Liver (tissue), 9 donors: ENCODE measurements around the gene TET2. TPM values are rescaled to one million over a fixed set of nuclear protein-coding genes. Genes with fewer than 3 reads are reported as not detected.

ENCODE experiments used
- DNase-seq: peaks from one replicate; pipeline ENCODE4 v3.0.0-alpha.2; 2017; ENCODE audit warnings: low spot score
- H3K27ac ChIP-seq, 2 donors: one replicate each; pipeline ENCODE4 v1.7.0; 2013; ENCODE audit warnings: inconsistent platforms in 2 of 2, low read length in 2 of 2, control low read depth in 1 of 2, low read depth in 1 of 2, mild to moderate bottlenecking in 1 of 2
- H3K27me3 ChIP-seq, 4 donors: one replicate each; pipeline versions ENCODE4 v1.6.1 to v1.7.0; 2013; ENCODE audit warnings: low read length in 3 of 4, inconsistent platforms in 1 of 4, mild to moderate bottlenecking in 1 of 4, moderate library complexity in 1 of 4; ENCODE audit not compliant: control insufficient read depth in 4 of 4, insufficient read depth in 4 of 4
- H3K36me3 ChIP-seq, 4 donors: one replicate each; pipeline versions ENCODE4 v1.6.1 to v1.7.0; 2013; ENCODE audit warnings: low read length in 3 of 4, mild to moderate bottlenecking in 3 of 4, low read depth in 1 of 4, moderate library complexity in 1 of 4; ENCODE audit not compliant: control insufficient read depth in 4 of 4, insufficient read depth in 3 of 4
- H3K4me1 ChIP-seq, 4 donors: one replicate each; pipeline versions ENCODE4 v1.6.1 to v1.7.0; 2013; ENCODE audit warnings: low read length in 3 of 4, mild to moderate bottlenecking in 3 of 4, moderate library complexity in 1 of 4; ENCODE audit not compliant: control insufficient read depth in 4 of 4, insufficient read depth in 4 of 4
- H3K4me3 ChIP-seq, 3 donors: one replicate each; pipeline versions ENCODE4 v1.6.1 to v1.7.0; 2013; ENCODE audit warnings: low read length in 3 of 3, control low read depth in 1 of 3, low read depth in 1 of 3, mild to moderate bottlenecking in 1 of 3
- H3K9ac ChIP-seq, 2 donors: one replicate each; pipeline ENCODE4 v1.7.0; 2013; ENCODE audit warnings: low read length in 2 of 2, mild to moderate bottlenecking in 2 of 2, moderate library complexity in 2 of 2, control low read depth in 1 of 2, low read depth in 1 of 2
- H3K9me3 ChIP-seq, 4 donors: one replicate each; pipeline versions ENCODE4 v1.6.1 to v1.7.0; 2013; ENCODE audit warnings: low read length in 3 of 4; ENCODE audit not compliant: control insufficient read depth in 4 of 4
- EGR1 ChIP-seq, 2 donors: IDR thresholded peaks; 2 replicates each; pipeline ENCODE4 v1.6.1; 2016 to 2018; ENCODE audit warnings: antibody characterized with exemption in 2 of 2, low read depth in 2 of 2
- FOXA1 ChIP-seq: IDR thresholded peaks from 2 replicates; pipeline ENCODE4 v1.6.1; 2016; ENCODE audit warnings: antibody characterized with exemption
- HNF4A ChIP-seq, 2 donors: conservative IDR thresholded peaks; 2 replicates each; pipeline ENCODE4 v1.6.1; 2016; ENCODE audit warnings: antibody characterized with exemption in 2 of 2, mild to moderate bottlenecking in 2 of 2
- HNF4G ChIP-seq: IDR thresholded peaks from 2 replicates; pipeline ENCODE4 v1.6.1; 2016; ENCODE audit warnings: antibody characterized with exemption
- JUND ChIP-seq, 2 donors: IDR thresholded peaks; 2 replicates each; pipeline ENCODE4 v1.6.1; 2016; ENCODE audit warnings: antibody characterized with exemption in 2 of 2
- NR2F2 ChIP-seq: IDR thresholded peaks from 2 replicates; pipeline ENCODE4 v1.6.1; 2016; ENCODE audit warnings: antibody characterized with exemption
- RAD21 ChIP-seq, 2 donors: IDR thresholded peaks; 2 replicates each; pipeline ENCODE4 v1.6.1; 2016; ENCODE audit warnings: antibody characterized with exemption in 2 of 2, mild to moderate bottlenecking in 2 of 2
- RXRA ChIP-seq, 2 donors: IDR thresholded peaks; 2 replicates each; pipeline ENCODE4 v1.6.1; 2017 to 2018; ENCODE audit warnings: antibody characterized with exemption in 2 of 2, mild to moderate bottlenecking in 1 of 2
- SP1 ChIP-seq: IDR thresholded peaks from 2 replicates; pipeline ENCODE4 v1.6.1; 2018; ENCODE audit warnings: antibody characterized with exemption, mild to moderate bottlenecking
- TAF1 ChIP-seq: conservative IDR thresholded peaks from 2 replicates; pipeline ENCODE4 v1.6.1; 2016; ENCODE audit warnings: antibody characterized with exemption, mild to moderate bottlenecking
- WGBS: extraction: QIAGEN DNeasy Blood & Tissue Kit; methylation state at CpG from one replicate; pipeline ENCODE4 v1.1.7; 2013; 5-methylcytosine and 5-hydroxymethylcytosine counted together
- polyA plus RNA-seq, 2 donors: library from polyadenylated mRNA; stranded (reverse) in 1 of 2; unstranded in 1 of 2; fragments of 200-250 nt in 1 of 2; fragments of >200 nt in 1 of 2; fragmentation: Nextera tagmentation in 1 of 2; extraction: Ambion mirVana in 1 of 2; gene quantifications; one replicate each; pipeline versions ENCODE4 v1.2.1 to v1.2.3, GENCODE V29; 2013 to 2015
- total RNA-seq, 2 donors: library from RNA; depleted of rRNA; stranded (reverse); fragments of >200 nt; gene quantifications; one replicate each; pipeline ENCODE4 v1.2.3, GENCODE V29; 2014
- TF ChIP-seq, protein P1 (sequence below): IDR thresholded peaks from 2 replicates; pipeline ENCODE4 v1.6.1; 2016; ENCODE audit warnings: antibody characterized with exemption
- TF ChIP-seq, protein P2 (sequence below): IDR thresholded peaks from 2 replicates; pipeline ENCODE4 v1.6.1; 2016; ENCODE audit warnings: antibody characterized with exemption
- TF ChIP-seq, protein P3 (sequence below): IDR thresholded peaks from 2 replicates; pipeline ENCODE4 v1.6.1; 2016; ENCODE audit warnings: antibody characterized with exemption
- TF ChIP-seq, protein P4 (sequence below): IDR thresholded peaks from 2 replicates; pipeline ENCODE4 v1.6.1; 2016; ENCODE audit warnings: antibody characterized with exemption, mild to moderate bottlenecking
- TF ChIP-seq, protein P5 (sequence below): fragments of 150-350 bp; IDR thresholded peaks from 2 replicates; pipeline ENCODE4 v1.5.1; 2017; ENCODE audit warnings: improper control_type of control experiment, low read depth, low read length; ENCODE audit not compliant: missing input control
- donor health status: healthy.
- donor health status: healthy.
- donor health status: healthy.
- donor health status: healthy.
- donor health status: healthy.

TET2 gene
- total and polyA plus RNA-seq, 4 donors = 0.88 to 8.4 (median 5.5) TPM

DNA sequence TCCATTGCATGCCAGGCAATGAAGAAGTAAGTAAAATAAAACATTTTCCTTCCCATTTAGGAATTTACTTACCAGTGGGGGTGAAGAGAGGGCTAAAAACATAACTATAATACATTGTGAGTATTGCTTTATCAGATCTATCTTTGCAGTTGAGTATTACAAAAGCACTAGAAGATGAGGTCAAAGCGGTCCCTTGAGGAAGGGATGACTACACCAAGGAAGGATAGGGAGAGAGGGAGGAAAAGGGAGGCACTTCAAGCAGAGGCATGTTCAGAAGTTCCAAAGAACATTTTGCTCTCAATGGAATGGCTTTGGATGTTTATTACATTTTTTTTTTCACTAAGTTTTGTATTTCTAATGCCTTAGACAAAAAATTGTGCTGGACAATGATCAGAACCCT is 127.8 kb downstream of the TET2 start (continued):
- TF ChIP-seq NR2F2 = no peak

DNA sequence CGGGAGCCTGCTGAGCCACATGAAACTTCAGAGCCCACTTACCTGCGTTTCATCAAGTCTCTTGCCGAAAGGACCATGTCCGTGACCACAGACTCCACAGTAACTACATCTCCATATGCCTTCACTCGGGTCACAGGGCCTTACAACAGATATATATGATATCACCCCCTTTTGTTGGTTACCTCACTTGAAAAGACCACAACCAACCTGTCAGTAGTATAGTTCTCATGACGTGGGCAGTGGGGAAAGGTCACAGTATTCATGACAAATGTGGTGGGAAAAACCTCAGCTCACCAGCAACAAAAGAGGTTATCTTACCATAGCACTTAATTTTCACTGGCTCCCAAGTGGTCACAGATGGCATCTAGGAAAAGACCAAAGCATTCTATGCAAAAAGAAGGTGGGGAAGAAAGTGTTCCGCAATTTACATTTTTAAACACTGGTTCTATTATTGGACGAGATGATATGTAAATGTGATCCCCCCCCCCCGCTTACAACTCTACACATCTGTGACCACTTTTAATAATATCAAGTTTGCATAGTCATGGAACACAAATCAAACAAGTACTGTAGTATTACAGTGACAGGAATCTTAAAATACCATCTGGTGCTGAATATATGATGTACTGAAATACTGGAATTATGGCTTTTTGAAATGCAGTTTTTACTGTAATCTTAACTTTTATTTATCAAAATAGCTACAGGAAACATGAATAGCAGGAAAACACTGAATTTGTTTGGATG is 129.9 kb downstream of the TET2 start:
- WGBS = 96% methylated on average over 9 of the region's 9 CpGs
- Histone ChIP-seq H3K4me1 (no peaks in the 10 kb centered on the region), H3K9me3 (no peaks in the 10 kb centered on the region), H3K9ac (no peak overlapping the region), H3K36me3 (peaks cover 8 to 37% (median 33%) of the 10 kb centered on the region in 4 donors), H3K27ac (no peak overlapping the region), H3K27me3 (no peaks in the 10 kb centered on the region), H3K4me3 (no peak overlapping the region)
- no peak for DNase-seq
- no peak for TF ChIP-seq FOXA1
- TF ChIP-seq TAF1 = no peak
- no peak for TF ChIP-seq RXRA (IDR thresholded peaks at IDR 0.05)
- TF ChIP-seq EGR1 (IDR thresholded peaks at IDR 0.05; ENCODE audit: low read depth in 2 of 2) = no peak
- TF ChIP-seq JUND (IDR thresholded peaks at IDR 0.05) = no peak
- TF ChIP-seq, protein P1, sequence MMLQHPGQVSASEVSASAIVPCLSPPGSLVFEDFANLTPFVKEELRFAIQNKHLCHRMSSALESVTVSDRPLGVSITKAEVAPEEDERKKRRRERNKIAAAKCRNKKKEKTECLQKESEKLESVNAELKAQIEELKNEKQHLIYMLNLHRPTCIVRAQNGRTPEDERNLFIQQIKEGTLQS = no peak
- TF ChIP-seq HNF4G = no peak
- no peak for TF ChIP-seq RAD21 (IDR thresholded peaks at IDR 0.05)
- TF ChIP-seq, protein P2, sequence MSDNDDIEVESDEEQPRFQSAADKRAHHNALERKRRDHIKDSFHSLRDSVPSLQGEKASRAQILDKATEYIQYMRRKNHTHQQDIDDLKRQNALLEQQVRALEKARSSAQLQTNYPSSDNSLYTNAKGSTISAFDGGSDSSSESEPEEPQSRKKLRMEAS = no peak
- no peak for TF ChIP-seq SP1

DNA sequence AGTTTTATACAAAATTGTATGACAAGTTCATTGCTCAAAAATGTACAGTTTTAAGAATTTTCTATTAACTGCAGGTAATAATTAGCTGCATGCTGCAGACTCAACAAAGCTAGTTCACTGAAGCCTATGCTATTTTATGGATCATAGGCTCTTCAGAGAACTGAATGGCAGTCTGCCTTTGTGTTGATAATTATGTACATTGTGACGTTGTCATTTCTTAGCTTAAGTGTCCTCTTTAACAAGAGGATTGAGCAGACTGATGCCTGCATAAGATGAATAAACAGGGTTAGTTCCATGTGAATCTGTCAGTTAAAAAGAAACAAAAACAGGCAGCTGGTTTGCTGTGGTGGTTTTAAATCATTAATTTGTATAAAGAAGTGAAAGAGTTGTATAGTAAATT is 131.0 kb downstream of the TET2 start:
- peaks cover 2 to 27% (median 26%) of the 10 kb centered on the region in 4 donors for H3K36me3 ChIP-seq
- no peaks in the 10 kb centered on the region for H3K4me1 ChIP-seq
- no peak overlapping the region for H3K4me3 ChIP-seq
- H3K27ac ChIP-seq = no peak overlapping the region
- DNase-seq = no peak
- no peaks in the 10 kb centered on the region for H3K9me3 ChIP-seq
- WGBS = 97% methylated on average over 1 of the region's 1 CpG
- H3K9ac ChIP-seq = no peak overlapping the region
- TF ChIP-seq TAF1 (no peak), EGR1 (IDR thresholded peaks at IDR 0.05; ENCODE audit: low read depth in 2 of 2) (no peak), HNF4A (conservative IDR thresholded peaks at IDR 0.05) (no peak)
- TF ChIP-seq, protein P1 = no peak
- H3K27me3 ChIP-seq = no peaks in the 10 kb centered on the region

DNA sequence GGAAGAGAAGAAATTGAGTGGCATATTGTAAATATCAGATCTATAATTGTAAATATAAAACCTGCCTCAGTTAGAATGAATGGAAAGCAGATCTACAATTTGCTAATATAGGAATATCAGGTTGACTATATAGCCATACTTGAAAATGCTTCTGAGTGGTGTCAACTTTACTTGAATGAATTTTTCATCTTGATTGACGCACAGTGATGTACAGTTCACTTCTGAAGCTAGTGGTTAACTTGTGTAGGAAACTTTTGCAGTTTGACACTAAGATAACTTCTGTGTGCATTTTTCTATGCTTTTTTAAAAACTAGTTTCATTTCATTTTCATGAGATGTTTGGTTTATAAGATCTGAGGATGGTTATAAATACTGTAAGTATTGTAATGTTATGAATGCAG is 132.6 kb downstream of the TET2 start:
- Histone ChIP-seq H3K9me3 (no peaks in the 10 kb centered on the region), H3K4me3 (no peak overlapping the region), H3K27ac (no peak overlapping the region), H3K27me3 (no peaks in the 10 kb centered on the region), H3K36me3 (peaks cover 0 to 19% (median 18%) of the 10 kb centered on the region in 4 donors), H3K4me1 (no peaks in the 10 kb centered on the region), H3K9ac (no peak overlapping the region)
- DNase-seq = no peak
- WGBS = 99% methylated on average over 1 of the region's 1 CpG
- TF ChIP-seq, protein P2 = no peak
- TF ChIP-seq HNF4G = no peak
- no peak for TF ChIP-seq EGR1 (IDR thresholded peaks at IDR 0.05; ENCODE audit: low read depth in 2 of 2)
- no peak for TF ChIP-seq HNF4A (conservative IDR thresholded peaks at IDR 0.05)
- TF ChIP-seq, protein P3, sequence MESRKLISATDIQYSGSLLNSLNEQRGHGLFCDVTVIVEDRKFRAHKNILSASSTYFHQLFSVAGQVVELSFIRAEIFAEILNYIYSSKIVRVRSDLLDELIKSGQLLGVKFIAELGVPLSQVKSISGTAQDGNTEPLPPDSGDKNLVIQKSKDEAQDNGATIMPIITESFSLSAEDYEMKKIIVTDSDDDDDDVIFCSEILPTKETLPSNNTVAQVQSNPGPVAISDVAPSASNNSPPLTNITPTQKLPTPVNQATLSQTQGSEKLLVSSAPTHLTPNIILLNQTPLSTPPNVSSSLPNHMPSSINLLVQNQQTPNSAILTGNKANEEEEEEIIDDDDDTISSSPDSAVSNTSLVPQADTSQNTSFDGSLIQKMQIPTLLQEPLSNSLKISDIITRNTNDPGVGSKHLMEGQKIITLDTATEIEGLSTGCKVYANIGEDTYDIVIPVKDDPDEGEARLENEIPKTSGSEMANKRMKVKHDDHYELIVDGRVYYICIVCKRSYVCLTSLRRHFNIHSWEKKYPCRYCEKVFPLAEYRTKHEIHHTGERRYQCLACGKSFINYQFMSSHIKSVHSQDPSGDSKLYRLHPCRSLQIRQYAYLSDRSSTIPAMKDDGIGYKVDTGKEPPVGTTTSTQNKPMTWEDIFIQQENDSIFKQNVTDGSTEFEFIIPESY = no peak
- no peak for TF ChIP-seq FOXA1
- no peak for TF ChIP-seq SP1
- TF ChIP-seq, protein P1 = no peak
- TF ChIP-seq, protein P4, sequence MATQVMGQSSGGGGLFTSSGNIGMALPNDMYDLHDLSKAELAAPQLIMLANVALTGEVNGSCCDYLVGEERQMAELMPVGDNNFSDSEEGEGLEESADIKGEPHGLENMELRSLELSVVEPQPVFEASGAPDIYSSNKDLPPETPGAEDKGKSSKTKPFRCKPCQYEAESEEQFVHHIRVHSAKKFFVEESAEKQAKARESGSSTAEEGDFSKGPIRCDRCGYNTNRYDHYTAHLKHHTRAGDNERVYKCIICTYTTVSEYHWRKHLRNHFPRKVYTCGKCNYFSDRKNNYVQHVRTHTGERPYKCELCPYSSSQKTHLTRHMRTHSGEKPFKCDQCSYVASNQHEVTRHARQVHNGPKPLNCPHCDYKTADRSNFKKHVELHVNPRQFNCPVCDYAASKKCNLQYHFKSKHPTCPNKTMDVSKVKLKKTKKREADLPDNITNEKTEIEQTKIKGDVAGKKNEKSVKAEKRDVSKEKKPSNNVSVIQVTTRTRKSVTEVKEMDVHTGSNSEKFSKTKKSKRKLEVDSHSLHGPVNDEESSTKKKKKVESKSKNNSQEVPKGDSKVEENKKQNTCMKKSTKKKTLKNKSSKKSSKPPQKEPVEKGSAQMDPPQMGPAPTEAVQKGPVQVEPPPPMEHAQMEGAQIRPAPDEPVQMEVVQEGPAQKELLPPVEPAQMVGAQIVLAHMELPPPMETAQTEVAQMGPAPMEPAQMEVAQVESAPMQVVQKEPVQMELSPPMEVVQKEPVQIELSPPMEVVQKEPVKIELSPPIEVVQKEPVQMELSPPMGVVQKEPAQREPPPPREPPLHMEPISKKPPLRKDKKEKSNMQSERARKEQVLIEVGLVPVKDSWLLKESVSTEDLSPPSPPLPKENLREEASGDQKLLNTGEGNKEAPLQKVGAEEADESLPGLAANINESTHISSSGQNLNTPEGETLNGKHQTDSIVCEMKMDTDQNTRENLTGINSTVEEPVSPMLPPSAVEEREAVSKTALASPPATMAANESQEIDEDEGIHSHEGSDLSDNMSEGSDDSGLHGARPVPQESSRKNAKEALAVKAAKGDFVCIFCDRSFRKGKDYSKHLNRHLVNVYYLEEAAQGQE = no peak
- TF ChIP-seq RXRA (IDR thresholded peaks at IDR 0.05) = no peak
- no peak for TF ChIP-seq RAD21 (IDR thresholded peaks at IDR 0.05)
- TF ChIP-seq, protein P5, sequence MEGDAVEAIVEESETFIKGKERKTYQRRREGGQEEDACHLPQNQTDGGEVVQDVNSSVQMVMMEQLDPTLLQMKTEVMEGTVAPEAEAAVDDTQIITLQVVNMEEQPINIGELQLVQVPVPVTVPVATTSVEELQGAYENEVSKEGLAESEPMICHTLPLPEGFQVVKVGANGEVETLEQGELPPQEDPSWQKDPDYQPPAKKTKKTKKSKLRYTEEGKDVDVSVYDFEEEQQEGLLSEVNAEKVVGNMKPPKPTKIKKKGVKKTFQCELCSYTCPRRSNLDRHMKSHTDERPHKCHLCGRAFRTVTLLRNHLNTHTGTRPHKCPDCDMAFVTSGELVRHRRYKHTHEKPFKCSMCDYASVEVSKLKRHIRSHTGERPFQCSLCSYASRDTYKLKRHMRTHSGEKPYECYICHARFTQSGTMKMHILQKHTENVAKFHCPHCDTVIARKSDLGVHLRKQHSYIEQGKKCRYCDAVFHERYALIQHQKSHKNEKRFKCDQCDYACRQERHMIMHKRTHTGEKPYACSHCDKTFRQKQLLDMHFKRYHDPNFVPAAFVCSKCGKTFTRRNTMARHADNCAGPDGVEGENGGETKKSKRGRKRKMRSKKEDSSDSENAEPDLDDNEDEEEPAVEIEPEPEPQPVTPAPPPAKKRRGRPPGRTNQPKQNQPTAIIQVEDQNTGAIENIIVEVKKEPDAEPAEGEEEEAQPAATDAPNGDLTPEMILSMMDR = no peak
